ENCODE results near the gene EDIL3. TPM values are rescaled to one million over a fixed set of nuclear protein-coding genes. Genes with fewer than 3 reads are reported as not detected.

Gene EDIL3
- total and polyA plus RNA-seq, 2 donors (not counting 3 experiments of a cell fraction or from before 2014, with no cell fraction given) = 9.1 to 28.8 TPM

GRCh38 chr5:84088996-84089395 lies 295.7 kb downstream of the EDIL3 start:
- Histone ChIP-seq H3K4me1 (ENCODE audit: control insufficient read depth, extremely low read depth, insufficient read depth, low read length) (no peaks in the 10 kb centered on the region), H2AFZ (ENCODE audit: low read depth, low read length) (no peak overlapping the region), H3K79me2 (ENCODE audit: control insufficient read depth, insufficient read depth, low read length) (no peaks in the 10 kb centered on the region), H3K4me2 (ENCODE audit: insufficient read depth, low read length) (no peak overlapping the region), H3K4me3 (replicated peaks in 1 of 3; ENCODE audit: insufficient read depth in 1 of 3, low read depth in 1 of 3, low read length in 3 of 3) (no peak overlapping the region), H3K9me1 (replicated peaks; ENCODE audit: control insufficient read depth, extremely low read depth, insufficient read depth, low read length) (no peaks in the 10 kb centered on the region), H3K9me3 (replicated peaks; ENCODE audit: control insufficient read depth, insufficient read depth, low read length) (no peaks in the 10 kb centered on the region), H4K20me1 (replicated peaks; ENCODE audit: control insufficient read depth, extremely low read depth, insufficient read depth, low read length) (no peaks in the 10 kb centered on the region), H3K9ac (replicated peaks; ENCODE audit: extremely low read depth, insufficient read depth, low read length) (no peak overlapping the region), H3K27ac (ENCODE audit: insufficient read depth, low read depth, low read length) (no peak overlapping the region), H3K27me3 (ENCODE audit: control insufficient read depth in 2 of 2, insufficient read depth in 2 of 2, low read length in 2 of 2) (no peaks in the 10 kb centered on the region), H3K36me3 (ENCODE audit: control insufficient read depth in 2 of 2, extremely low read depth in 1 of 2, insufficient read depth in 2 of 2, low read length in 2 of 2) (no peaks in the 10 kb centered on the region)
- dilution Hi-C loops (cut with MboI; ENCODE audit: extremely low pct_ligation_motif_present, low sequenced_read_pairs) (no loop called here), intact Hi-C loops (cut with micrococcal nuclease) (loop anchor here (5.0 kb wide), 2 partner anchors 162 to 367 kb away; partner anchors contain the start of gene HAPLN1)
- no TSS peak for BruUV-seq (replicated peaks)
- TF ChIP-seq POLR2A (IDR thresholded peaks at IDR 0.05; ENCODE audit: low read depth, low read length) (no peak), CTCF (IDR thresholded peaks at IDR 0.05; ENCODE audit: extremely low read depth in 1 of 2, insufficient read depth in 1 of 2, low read depth in 1 of 2, low read length in 2 of 2) (peak; percentile 6 to 25)
- ChIA-PET POLR2A (no interaction called here), CTCF (interaction anchor here (0.7 to 1.3 kb wide), 4 partner anchors 17 to 162 kb away, joined by 3 to 4 read pairs (median 3); no protein-coding TSS in a partner anchor)
- FAIRE-seq (no peak), DNase-seq (ENCODE audit: low read depth, low spot score) (peak; percentile 16)

- dilution Hi-C loops (cut with MboI; ENCODE audit: extremely low pct_ligation_motif_present, low sequenced_read_pairs) (no loop called here), intact Hi-C loops (cut with micrococcal nuclease) (loop anchor here (5.0 kb wide), 2 partner anchors 159 to 364 kb away; partner anchors contain the start of gene HAPLN1)
- no peaks in the 10 kb centered on the region for H3K36me3 ChIP-seq (ENCODE audit: control insufficient read depth in 2 of 2, extremely low read depth in 1 of 2, insufficient read depth in 2 of 2, low read length in 2 of 2)
- H3K27ac ChIP-seq (ENCODE audit: insufficient read depth, low read depth, low read length) = no peak overlapping the region
- H4K20me1 ChIP-seq (replicated peaks; ENCODE audit: control insufficient read depth, extremely low read depth, insufficient read depth, low read length) = no peaks in the 10 kb centered on the region
- no peaks in the 10 kb centered on the region for H3K79me2 ChIP-seq (ENCODE audit: control insufficient read depth, insufficient read depth, low read length)
- DNase-seq (ENCODE audit: low read depth, low spot score) (no peak), FAIRE-seq (no peak)
- H2AFZ ChIP-seq (ENCODE audit: low read depth, low read length) = no peak overlapping the region
- no TSS peak for BruUV-seq (replicated peaks)
- no peaks in the 10 kb centered on the region for H3K9me3 ChIP-seq (replicated peaks; ENCODE audit: control insufficient read depth, insufficient read depth, low read length)
- H3K4me3 ChIP-seq (replicated peaks in 1 of 3; ENCODE audit: insufficient read depth in 1 of 3, low read depth in 1 of 3, low read length in 3 of 3) = no peak overlapping the region
- POLR2A ChIA-PET = no interaction called here
- H3K4me1 ChIP-seq (ENCODE audit: control insufficient read depth, extremely low read depth, insufficient read depth, low read length) = no peaks in the 10 kb centered on the region
- no peak overlapping the region for H3K9ac ChIP-seq (replicated peaks; ENCODE audit: extremely low read depth, insufficient read depth, low read length)
- CTCF ChIA-PET = no interaction called here
- no peaks in the 10 kb centered on the region for H3K27me3 ChIP-seq (ENCODE audit: control insufficient read depth in 2 of 2, insufficient read depth in 2 of 2, low read length in 2 of 2)
- TF ChIP-seq MYC (IDR thresholded peaks at IDR 0.05; ENCODE audit: low read depth, low read length) = no peak
- TF ChIP-seq EZH2 (IDR thresholded peaks at IDR 0.05; ENCODE audit: borderline replicate concordance, low read depth, low read length, severe bottlenecking) = no peak
- TF ChIP-seq FOS (IDR thresholded peaks at IDR 0.05; ENCODE audit: borderline replicate concordance, insufficient read depth, low read length) = no peak
- no peak for TF ChIP-seq POLR2AphosphoS5 (IDR thresholded peaks at IDR 0.05; ENCODE audit: insufficient read depth, low read depth, low read length)
- TF ChIP-seq JUN (IDR thresholded peaks at IDR 0.05; ENCODE audit: borderline replicate concordance, insufficient read depth, insufficient read length, low read depth) = no peak
- TF ChIP-seq MAX (IDR thresholded peaks at IDR 0.05; ENCODE audit: insufficient read depth, insufficient read length) = no peak
- TF ChIP-seq GATA2 (IDR thresholded peaks at IDR 0.05; ENCODE audit: insufficient read depth, insufficient read length, low read depth, low read length) = no peak
- no peak for TF ChIP-seq POLR2A (IDR thresholded peaks at IDR 0.05; ENCODE audit: low read depth, low read length)
- TF ChIP-seq CTCF (IDR thresholded peaks at IDR 0.05; ENCODE audit: extremely low read depth in 1 of 2, insufficient read depth in 1 of 2, low read depth in 1 of 2, low read length in 2 of 2) = no peak
- no peak overlapping the region for H3K4me2 ChIP-seq (ENCODE audit: insufficient read depth, low read length)
- H3K9me1 ChIP-seq (replicated peaks; ENCODE audit: control insufficient read depth, extremely low read depth, insufficient read depth, low read length) = no peaks in the 10 kb centered on the region
Observed at GRCh38 chr5:84086511-84086910, 298.2 kb downstream of the EDIL3 start.
